Activated naive CD8-positive, alpha-beta T cell treated with anti-CD3 and anti-CD28 coated beads, Interleukin-2, amount 50 U/mL, for 24 hours (primary cell): Measurements from ENCODE around the gene ST6GALNAC6.
A peak's percentile ranks its signal among the peaks of the same experiment; 100 is the strongest.

Source experiments
- ATAC-seq: fragments of 150-1000 bp; cut with Tn5 transposase; one replicate; pipeline ENCODE4 v1.10.0; 2021
- DNase-seq: peaks from one replicate; pipeline ENCODE4 v3.0.0; 2021
- H3K27ac Mint-ChIP-seq: one replicate; pipeline ENCODE4 v1.8.0; 2021; ENCODE audit warnings: mild to moderate bottlenecking, mixed read lengths
- H3K27me3 Mint-ChIP-seq: one replicate; pipeline ENCODE4 v1.8.0; 2021; ENCODE audit warnings: mixed read lengths
- H3K36me3 Mint-ChIP-seq: one replicate; pipeline ENCODE4 v1.8.0; 2021; ENCODE audit warnings: low read depth, mixed read lengths
- H3K4me1 Mint-ChIP-seq: one replicate; pipeline ENCODE4 v1.8.0; 2021; ENCODE audit warnings: mixed read lengths
- H3K4me3 Mint-ChIP-seq: one replicate; pipeline ENCODE4 v1.8.0; 2021; ENCODE audit warnings: mild to moderate bottlenecking, moderate library complexity, mixed read lengths
- H3K9me3 Mint-ChIP-seq: one replicate; pipeline ENCODE4 v1.8.0; 2021; ENCODE audit warnings: mixed read lengths

The ST6GALNAC6 gene

GRCh38 chr9:127937388-127938297 lies 38.2 kb upstream of the ST6GALNAC6 start, which contains the start of gene DPM2:
DPM2 (minus strand) TSS chr9:127937854; CDS start chr9:127937820, 34 bp downstream.
- Mint-ChIP-seq H3K4me1 (peaks cover 40% of the 10 kb centered on the region), H3K9me3 (no peaks in the 10 kb centered on the region), H3K4me3 (peak within 1 kb of the TSS; percentile 91), H3K36me3 (peaks cover 24% of the 10 kb centered on the region), H3K27ac (peak within 1 kb of the TSS; percentile 89), H3K27me3 (peaks cover 3% of the 10 kb centered on the region)
- peak; percentile 88 for DNase-seq
- peak; percentile 94 for ATAC-seq

GRCh38 chr9:127937056-127937387 lies 37.6 kb upstream of the ST6GALNAC6 start:
- no peak for ATAC-seq
- H3K9me3 Mint-ChIP-seq = no peaks in the 10 kb centered on the region
- H3K27ac Mint-ChIP-seq = peak overlapping the region; percentile 89
- peak overlapping the region; percentile 91 for H3K4me3 Mint-ChIP-seq
- peaks cover 38% of the 10 kb centered on the region for H3K4me1 Mint-ChIP-seq
- DNase-seq = no peak
- H3K36me3 Mint-ChIP-seq = peaks cover 21% of the 10 kb centered on the region
- peaks cover 3% of the 10 kb centered on the region for H3K27me3 Mint-ChIP-seq

- ATAC-seq (no peak), DNase-seq (no peak)
- Mint-ChIP-seq H3K27me3 (peaks cover 3% of the 10 kb centered on the region), H3K9me3 (no peaks in the 10 kb centered on the region), H3K4me1 (peaks cover 40% of the 10 kb centered on the region), H3K36me3 (peaks cover 21% of the 10 kb centered on the region), H3K27ac (peak overlapping the region; percentile 89), H3K4me3 (peak overlapping the region; percentile 91)
These were observed 37.0 kb upstream of the ST6GALNAC6 start for GRCh38 chr9:127936347-127936852.

GRCh38 chr9:127935765-127936221 lies 36.4 kb upstream of the ST6GALNAC6 start:
- peak; percentile 37 for ATAC-seq
- DNase-seq = no peak
- Mint-ChIP-seq H3K4me3 (peak overlapping the region; percentile 91), H3K9me3 (no peaks in the 10 kb centered on the region), H3K27ac (peak overlapping the region; percentile 76), H3K36me3 (peaks cover 21% of the 10 kb centered on the region), H3K4me1 (peaks cover 46% of the 10 kb centered on the region), H3K27me3 (peaks cover 3% of the 10 kb centered on the region)

GRCh38 chr9:127934986-127935385 lies 35.6 kb upstream of the ST6GALNAC6 start:
- Mint-ChIP-seq H3K4me1 (peaks cover 50% of the 10 kb centered on the region), H3K4me3 (no peak overlapping the region), H3K27me3 (peaks cover 4% of the 10 kb centered on the region), H3K9me3 (no peaks in the 10 kb centered on the region), H3K36me3 (peaks cover 17% of the 10 kb centered on the region), H3K27ac (peak overlapping the region; percentile 60)
- ATAC-seq (no peak), DNase-seq (no peak)

- Mint-ChIP-seq H3K9me3 (no peaks in the 10 kb centered on the region), H3K4me1 (peaks cover 52% of the 10 kb centered on the region), H3K36me3 (peaks cover 17% of the 10 kb centered on the region), H3K4me3 (no peak overlapping the region), H3K27ac (no peak overlapping the region), H3K27me3 (peaks cover 9% of the 10 kb centered on the region)
- DNase-seq (no peak), ATAC-seq (no peak)
These were observed 34.8 kb upstream of the ST6GALNAC6 start for GRCh38 chr9:127934248-127934647.

- no peak overlapping the region for H3K27ac Mint-ChIP-seq
- H3K36me3 Mint-ChIP-seq = peaks cover 12% of the 10 kb centered on the region
- H3K9me3 Mint-ChIP-seq = no peaks in the 10 kb centered on the region
- H3K27me3 Mint-ChIP-seq = peaks cover 13% of the 10 kb centered on the region
- no peak for ATAC-seq
- no peak for DNase-seq
- peak overlapping the region; percentile 67 for H3K4me3 Mint-ChIP-seq
- peaks cover 43% of the 10 kb centered on the region for H3K4me1 Mint-ChIP-seq
These were observed 31.9 kb upstream of the ST6GALNAC6 start for GRCh38 chr9:127931092-127931881.

GRCh38 chr9:127930231-127931091 lies 31.1 kb upstream of the ST6GALNAC6 start, which contains the start of gene PIP5KL1:
PIP5KL1 (minus strand) TSS chr9:127930777; CDS start chr9:127930752, 25 bp downstream.
- Mint-ChIP-seq H3K27me3 (peaks cover 13% of the 10 kb centered on the region), H3K27ac (peak within 1 kb of the TSS; percentile 52), H3K4me1 (peaks cover 35% of the 10 kb centered on the region), H3K9me3 (no peaks in the 10 kb centered on the region), H3K4me3 (peak within 1 kb of the TSS; percentile 67), H3K36me3 (peaks cover 4% of the 10 kb centered on the region)
- DNase-seq (peak; percentile 81), ATAC-seq (peak; percentile 54)

GRCh38 chr9:127929625-127929979 lies 30.2 kb upstream of the ST6GALNAC6 start:
- DNase-seq (no peak), ATAC-seq (no peak)
- H3K36me3 Mint-ChIP-seq = peaks cover 4% of the 10 kb centered on the region
- H3K9me3 Mint-ChIP-seq = no peaks in the 10 kb centered on the region
- H3K4me1 Mint-ChIP-seq = peaks cover 31% of the 10 kb centered on the region
- peaks cover 17% of the 10 kb centered on the region for H3K27me3 Mint-ChIP-seq
- H3K27ac Mint-ChIP-seq = peak overlapping the region; percentile 52
- H3K4me3 Mint-ChIP-seq = peak overlapping the region; percentile 53

GRCh38 chr9:127928676-127929624 lies 29.5 kb upstream of the ST6GALNAC6 start:
- Mint-ChIP-seq H3K4me1 (peaks cover 26% of the 10 kb centered on the region), H3K4me3 (no peak overlapping the region), H3K27ac (no peak overlapping the region), H3K36me3 (no peaks in the 10 kb centered on the region), H3K27me3 (peaks cover 17% of the 10 kb centered on the region), H3K9me3 (no peaks in the 10 kb centered on the region)
- ATAC-seq (no peak), DNase-seq (no peak)

GRCh38 chr9:127927988-127928675 lies 28.7 kb upstream of the ST6GALNAC6 start:
- H3K27ac Mint-ChIP-seq = no peak overlapping the region
- H3K36me3 Mint-ChIP-seq = no peaks in the 10 kb centered on the region
- H3K27me3 Mint-ChIP-seq = peaks cover 19% of the 10 kb centered on the region
- ATAC-seq (no peak), DNase-seq (no peak)
- H3K4me3 Mint-ChIP-seq = no peak overlapping the region
- H3K9me3 Mint-ChIP-seq = no peaks in the 10 kb centered on the region
- peaks cover 25% of the 10 kb centered on the region for H3K4me1 Mint-ChIP-seq

GRCh38 chr9:127927201-127927987 lies 28.0 kb upstream of the ST6GALNAC6 start:
- ATAC-seq (no peak), DNase-seq (peak; percentile 58)
- peaks cover 21% of the 10 kb centered on the region for H3K27me3 Mint-ChIP-seq
- peak overlapping the region; percentile 69 for H3K4me3 Mint-ChIP-seq
- H3K27ac Mint-ChIP-seq = no peak overlapping the region
- no peaks in the 10 kb centered on the region for H3K36me3 Mint-ChIP-seq
- H3K4me1 Mint-ChIP-seq = peaks cover 22% of the 10 kb centered on the region
- H3K9me3 Mint-ChIP-seq = no peaks in the 10 kb centered on the region
